ENCODE results near the gene KLHL18. TPM values are rescaled to one million over a fixed set of nuclear protein-coding genes. Genes with fewer than 3 reads are reported as not detected.

KLHL18 gene
- total RNA-seq, 3 donors from 2014 or later = 17.0 to 28.7 (median 21.5) TPM

DNA sequence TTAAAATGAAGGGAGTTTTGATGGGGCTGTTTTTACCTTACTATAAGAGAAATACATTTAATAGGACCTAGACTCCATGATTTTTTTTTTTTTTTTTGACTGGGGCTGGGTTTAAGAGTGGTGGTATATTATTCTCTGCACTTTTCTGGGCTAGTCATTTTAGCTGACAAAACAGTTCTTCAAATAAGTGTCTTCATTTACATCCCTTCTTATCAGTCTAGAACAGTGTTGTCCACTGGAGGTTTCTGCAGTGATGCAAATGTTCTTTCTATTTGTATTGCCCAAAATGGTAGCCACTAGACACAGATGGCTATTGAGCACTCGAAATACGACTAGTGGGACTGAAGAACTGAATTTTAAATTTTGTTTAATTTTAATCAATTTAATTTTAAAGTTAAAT is 37.2 kb downstream of the KLHL18 start:
- TF ChIP-seq, protein P1, sequence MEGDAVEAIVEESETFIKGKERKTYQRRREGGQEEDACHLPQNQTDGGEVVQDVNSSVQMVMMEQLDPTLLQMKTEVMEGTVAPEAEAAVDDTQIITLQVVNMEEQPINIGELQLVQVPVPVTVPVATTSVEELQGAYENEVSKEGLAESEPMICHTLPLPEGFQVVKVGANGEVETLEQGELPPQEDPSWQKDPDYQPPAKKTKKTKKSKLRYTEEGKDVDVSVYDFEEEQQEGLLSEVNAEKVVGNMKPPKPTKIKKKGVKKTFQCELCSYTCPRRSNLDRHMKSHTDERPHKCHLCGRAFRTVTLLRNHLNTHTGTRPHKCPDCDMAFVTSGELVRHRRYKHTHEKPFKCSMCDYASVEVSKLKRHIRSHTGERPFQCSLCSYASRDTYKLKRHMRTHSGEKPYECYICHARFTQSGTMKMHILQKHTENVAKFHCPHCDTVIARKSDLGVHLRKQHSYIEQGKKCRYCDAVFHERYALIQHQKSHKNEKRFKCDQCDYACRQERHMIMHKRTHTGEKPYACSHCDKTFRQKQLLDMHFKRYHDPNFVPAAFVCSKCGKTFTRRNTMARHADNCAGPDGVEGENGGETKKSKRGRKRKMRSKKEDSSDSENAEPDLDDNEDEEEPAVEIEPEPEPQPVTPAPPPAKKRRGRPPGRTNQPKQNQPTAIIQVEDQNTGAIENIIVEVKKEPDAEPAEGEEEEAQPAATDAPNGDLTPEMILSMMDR (IDR thresholded peaks at IDR 0.05) = no peak
- H3K4me3 ChIP-seq = no peak overlapping the region
- no peaks in the 10 kb centered on the region for H3K9me3 ChIP-seq
- H3K36me3 ChIP-seq (ENCODE audit: low read depth) = no peaks in the 10 kb centered on the region
- H3K4me1 ChIP-seq (ENCODE audit: low read depth) = no peaks in the 10 kb centered on the region
- ATAC-seq = no peak
- intact Hi-C loops (cut with DNase I, micrococcal nuclease) = no loop called here
- DNase-seq = no peak

DNA sequence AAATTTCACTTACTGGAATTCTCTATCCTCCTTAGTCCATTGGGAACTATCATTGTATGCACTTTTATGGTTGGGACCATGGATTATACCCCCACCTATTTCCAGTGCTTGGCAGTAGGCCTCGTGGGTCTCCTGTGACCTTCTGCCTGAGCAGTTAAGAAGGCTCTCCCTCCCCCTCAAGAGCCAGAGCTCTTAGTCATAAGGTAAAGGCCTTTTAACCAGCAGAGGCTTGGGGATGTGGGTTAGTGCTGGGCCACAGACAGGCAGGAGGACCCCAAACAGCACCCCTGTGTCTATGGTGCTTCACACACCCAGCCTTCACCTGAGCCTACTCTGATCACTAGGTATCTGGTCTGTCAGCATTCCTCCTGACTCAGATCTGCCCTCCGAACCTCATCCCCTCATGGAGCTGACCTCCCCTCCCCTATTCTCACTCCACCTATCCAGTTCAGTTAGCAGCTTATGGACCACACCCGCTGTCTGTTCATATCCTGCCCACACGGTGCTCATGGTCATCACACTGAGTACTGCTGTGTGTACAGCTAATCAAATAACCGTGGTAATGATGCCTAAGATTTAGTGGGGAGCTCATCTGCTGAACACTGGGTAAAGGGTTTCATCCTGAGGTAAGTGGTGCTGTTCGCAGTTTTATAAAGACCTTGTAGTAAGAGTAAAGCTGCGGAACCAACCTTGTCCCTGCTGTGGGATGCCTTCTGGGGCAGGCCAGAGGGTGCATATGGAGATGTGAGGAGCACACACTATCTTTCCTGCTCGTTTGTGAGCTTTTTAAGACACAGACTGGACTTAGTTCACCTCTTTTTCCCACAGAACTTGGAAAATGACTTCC is 40.9 kb downstream of the KLHL18 start:
- intact Hi-C loops (cut with DNase I, micrococcal nuclease) = no loop called here
- no peaks in the 10 kb centered on the region for H3K36me3 ChIP-seq (ENCODE audit: low read depth)
- TF ChIP-seq, protein P1 (IDR thresholded peaks at IDR 0.05) = no peak
- H3K4me3 ChIP-seq = no peak overlapping the region
- no peaks in the 10 kb centered on the region for H3K4me1 ChIP-seq (ENCODE audit: low read depth)
- ATAC-seq (peak; percentile 25), DNase-seq (no peak)
- no peaks in the 10 kb centered on the region for H3K9me3 ChIP-seq

DNA sequence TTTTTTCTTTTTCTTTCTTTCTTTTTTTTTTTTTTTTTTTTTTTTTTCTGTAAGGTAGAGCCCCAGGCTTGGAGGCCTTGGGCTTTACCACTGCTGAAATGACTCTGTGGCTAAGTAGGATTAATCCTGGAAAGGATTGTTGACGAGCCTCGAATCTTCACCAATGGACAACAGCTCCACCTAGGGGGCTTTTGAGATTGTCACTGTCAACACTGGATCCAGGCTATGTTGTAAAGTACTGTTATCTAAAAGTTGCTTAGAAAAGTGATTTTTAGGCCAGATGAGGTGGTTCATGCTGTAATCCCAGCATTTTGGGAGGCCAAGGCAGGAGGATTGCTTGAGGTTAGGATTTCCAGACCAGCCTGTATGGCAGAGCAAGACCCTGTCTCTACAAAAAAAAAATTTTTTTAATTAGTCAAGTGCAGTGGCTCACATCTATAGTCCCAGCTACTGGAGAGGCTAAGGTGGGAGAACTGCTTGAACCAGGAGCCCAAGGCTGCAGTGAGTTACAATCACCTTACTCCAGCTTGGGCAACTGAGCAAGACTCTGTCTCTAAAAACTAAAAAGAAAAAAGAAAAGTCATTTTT is 41.6 kb downstream of the KLHL18 start:
- DNase-seq (peak in 1 of 3 donors; percentile 83), ATAC-seq (peak; percentile 93)
- Histone ChIP-seq H3K4me3 (no peak overlapping the region), H3K36me3 (ENCODE audit: low read depth) (no peaks in the 10 kb centered on the region), H3K4me1 (ENCODE audit: low read depth) (no peaks in the 10 kb centered on the region), H3K9me3 (no peaks in the 10 kb centered on the region)
- intact Hi-C loops (cut with DNase I, micrococcal nuclease) = no loop called here
- TF ChIP-seq, protein P1 (IDR thresholded peaks at IDR 0.05) = peak; percentile 25

DNA sequence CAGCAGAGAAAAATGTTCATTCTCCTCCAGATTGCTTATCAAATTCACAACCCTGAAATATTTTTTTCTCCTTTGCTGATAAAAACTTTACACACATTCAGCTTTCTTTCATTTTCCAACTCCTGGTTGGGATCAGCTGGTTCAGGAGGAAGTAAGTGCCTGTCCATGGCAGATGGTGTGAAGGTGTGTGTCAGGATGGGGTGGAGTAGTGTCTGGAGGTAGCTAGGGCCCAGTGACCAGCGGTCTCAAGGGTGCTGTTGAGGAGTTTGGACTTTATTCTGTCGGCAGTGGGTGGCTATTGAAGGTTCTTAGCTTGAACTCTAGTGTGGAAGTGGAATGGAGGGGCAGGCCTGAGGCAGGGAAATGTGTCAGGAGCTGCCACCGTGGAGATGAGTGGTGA is 51.2 kb downstream of the KLHL18 start:
- Histone ChIP-seq H3K36me3 (ENCODE audit: low read depth) (peaks cover 8% of the 10 kb centered on the region), H3K9me3 (no peaks in the 10 kb centered on the region), H3K4me1 (ENCODE audit: low read depth) (no peaks in the 10 kb centered on the region), H3K4me3 (no peak overlapping the region)
- intact Hi-C loops (cut with DNase I, micrococcal nuclease) = no loop called here
- TF ChIP-seq, protein P1 (IDR thresholded peaks at IDR 0.05) = no peak
- ATAC-seq (peak; percentile 75), DNase-seq (no peak)

DNA sequence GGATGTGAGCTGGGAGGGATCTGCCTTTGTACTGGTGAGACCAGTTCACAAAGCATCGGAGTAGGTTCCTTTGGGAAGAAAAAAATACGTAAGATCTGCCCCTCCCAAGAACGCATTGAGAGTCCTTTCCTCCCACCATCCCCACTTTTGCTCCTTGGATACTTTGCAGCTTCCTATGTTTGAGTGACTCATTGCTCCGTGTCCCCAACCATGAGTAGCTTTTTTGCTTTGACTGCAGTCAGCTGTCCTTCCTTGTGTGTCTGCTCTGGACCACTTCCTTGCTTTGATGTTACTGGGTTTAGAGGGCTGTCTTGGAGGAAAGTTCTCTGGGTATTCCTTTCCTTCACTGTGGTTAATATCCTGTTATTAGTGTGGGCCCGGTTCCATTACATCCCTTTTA is 54.9 kb downstream of the KLHL18 start:
- TF ChIP-seq, protein P1 (IDR thresholded peaks at IDR 0.05) = no peak
- intact Hi-C loops (cut with DNase I, micrococcal nuclease) = no loop called here
- H3K9me3 ChIP-seq = no peaks in the 10 kb centered on the region
- no peaks in the 10 kb centered on the region for H3K4me1 ChIP-seq (ENCODE audit: low read depth)
- DNase-seq (no peak), ATAC-seq (no peak)
- H3K4me3 ChIP-seq = no peak overlapping the region
- peaks cover 8% of the 10 kb centered on the region for H3K36me3 ChIP-seq (ENCODE audit: low read depth)
